Right lobe of liver (tissue), 4 donors: Measurements from ENCODE around the gene OR2AG1.

Source experiments
- POLR2A ChIP-seq: fragments of 450-650 bp; IDR thresholded peaks from one replicate; pipeline ENCODE4 v1.6.1; 2017; ENCODE audit warnings: antibody characterized with exemption, mild to moderate bottlenecking
- TF ChIP-seq, protein P1 (sequence below), 4 donors: fragments of 200-600 bp in 3 of 4; fragments of 450-650 bp in 1 of 4; IDR thresholded peaks; one replicate each; pipeline versions ENCODE4 v1.5.1 to v1.8.0; 2016 to 2022; ENCODE audit warnings: antibody characterized with exemption in 4 of 4, mild to moderate bottlenecking in 2 of 4
- donor health status: DM: no; HTN: no; CAD: no.
- donor health status: DM: no; HTN: no; CAD: no.
- donor health status: DM: no; HTN: yes; CAD: no.

- TF ChIP-seq, protein P1, sequence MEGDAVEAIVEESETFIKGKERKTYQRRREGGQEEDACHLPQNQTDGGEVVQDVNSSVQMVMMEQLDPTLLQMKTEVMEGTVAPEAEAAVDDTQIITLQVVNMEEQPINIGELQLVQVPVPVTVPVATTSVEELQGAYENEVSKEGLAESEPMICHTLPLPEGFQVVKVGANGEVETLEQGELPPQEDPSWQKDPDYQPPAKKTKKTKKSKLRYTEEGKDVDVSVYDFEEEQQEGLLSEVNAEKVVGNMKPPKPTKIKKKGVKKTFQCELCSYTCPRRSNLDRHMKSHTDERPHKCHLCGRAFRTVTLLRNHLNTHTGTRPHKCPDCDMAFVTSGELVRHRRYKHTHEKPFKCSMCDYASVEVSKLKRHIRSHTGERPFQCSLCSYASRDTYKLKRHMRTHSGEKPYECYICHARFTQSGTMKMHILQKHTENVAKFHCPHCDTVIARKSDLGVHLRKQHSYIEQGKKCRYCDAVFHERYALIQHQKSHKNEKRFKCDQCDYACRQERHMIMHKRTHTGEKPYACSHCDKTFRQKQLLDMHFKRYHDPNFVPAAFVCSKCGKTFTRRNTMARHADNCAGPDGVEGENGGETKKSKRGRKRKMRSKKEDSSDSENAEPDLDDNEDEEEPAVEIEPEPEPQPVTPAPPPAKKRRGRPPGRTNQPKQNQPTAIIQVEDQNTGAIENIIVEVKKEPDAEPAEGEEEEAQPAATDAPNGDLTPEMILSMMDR (IDR thresholded peaks at IDR 0.05): no peak
- TF ChIP-seq POLR2A: no peak
These were observed 49.2 kb upstream of the OR2AG1 start for GRCh38 chr11:6733326-6734275.
